ENCODE data around the gene KRTAP9-7.

The KRTAP9-7 gene

DNA sequence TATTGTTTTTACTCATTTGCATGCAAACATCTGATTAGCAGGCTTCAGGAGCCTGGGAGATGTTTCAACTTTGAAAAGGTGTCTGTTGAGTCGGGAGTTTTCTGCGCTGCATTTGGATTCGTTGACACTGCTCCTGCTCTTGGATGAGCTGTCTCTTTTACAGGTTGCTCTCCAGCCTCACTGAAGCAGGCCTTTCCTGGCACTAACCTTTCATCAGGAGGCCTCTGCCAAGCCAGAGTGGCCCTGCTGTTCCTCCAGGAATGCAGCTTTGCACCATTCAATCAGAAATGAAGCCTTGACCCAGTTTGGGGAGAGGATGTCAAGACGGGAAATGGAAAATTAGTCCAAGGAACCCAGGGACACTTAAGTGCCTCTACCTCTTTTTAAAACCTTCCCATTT, 27.5 kb downstream of the KRTAP9-7 start:
- TF ChIP-seq CTCF (IDR thresholded peaks at IDR 0.05; ENCODE audit: low read length, missing control alignments): no peak
- no peak overlapping the region for H3K4me3 ChIP-seq (replicated peaks; ENCODE audit: low read depth, low read length)
- no peak for DNase-seq (ENCODE audit: low read depth)

DNA sequence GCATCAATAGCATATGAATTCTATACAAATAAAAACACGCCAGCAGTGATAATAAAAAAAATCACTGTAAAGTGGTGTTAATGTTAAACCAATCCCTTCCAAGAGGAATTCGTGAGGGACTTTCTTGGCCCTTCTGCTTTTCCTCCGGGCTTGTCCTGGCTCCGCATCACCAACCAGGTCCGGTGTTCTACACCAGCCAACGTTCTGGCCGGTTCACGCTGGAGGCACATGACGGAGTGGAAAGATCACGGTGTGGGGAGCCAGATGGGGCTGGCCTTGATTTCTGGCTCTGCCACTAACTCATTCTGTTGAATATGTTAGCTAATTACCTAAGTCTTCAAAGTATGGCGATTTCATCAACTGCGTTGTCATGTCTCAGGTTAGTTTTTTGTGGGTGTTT, 28.6 kb downstream of the KRTAP9-7 start:
- no peak for TF ChIP-seq CTCF (IDR thresholded peaks at IDR 0.05; ENCODE audit: low read length, missing control alignments)
- no peak for DNase-seq (ENCODE audit: low read depth)
- H3K4me3 ChIP-seq (replicated peaks; ENCODE audit: low read depth, low read length): no peak overlapping the region

GRCh38 chr17:41307647-41308046, 32.1 kb downstream of the KRTAP9-7 start:
- no peak for DNase-seq (ENCODE audit: low read depth)
- TF ChIP-seq CTCF (IDR thresholded peaks at IDR 0.05; ENCODE audit: low read length, missing control alignments): no peak
- no peak overlapping the region for H3K4me3 ChIP-seq (replicated peaks; ENCODE audit: low read depth, low read length)

GRCh38 chr17:41308251-41308917, 32.9 kb downstream of the KRTAP9-7 start:
- DNase-seq (ENCODE audit: low read depth): no peak
- no peak overlapping the region for H3K4me3 ChIP-seq (replicated peaks; ENCODE audit: low read depth, low read length)
- no peak for TF ChIP-seq CTCF (IDR thresholded peaks at IDR 0.05; ENCODE audit: low read length, missing control alignments)

- no peak for TF ChIP-seq CTCF (IDR thresholded peaks at IDR 0.05; ENCODE audit: low read length, missing control alignments)
- DNase-seq (ENCODE audit: low read depth): no peak
- no peak within 1 kb of the TSS for H3K4me3 ChIP-seq (replicated peaks; ENCODE audit: low read depth, low read length)
These were observed 33.4 kb downstream of the KRTAP9-7 start, which contains the start of gene KRTAP16-1 for GRCh38 chr17:41308918-41309359. Gene KRTAP16-1 (minus strand): TSS chr17:41309309. CDS start chr17:41309253, 56 bp downstream.

- no peak for DNase-seq (ENCODE audit: low read depth)
- TF ChIP-seq CTCF (IDR thresholded peaks at IDR 0.05; ENCODE audit: low read length, missing control alignments): no peak
- no peak overlapping the region for H3K4me3 ChIP-seq (replicated peaks; ENCODE audit: low read depth, low read length)
These were observed 35.6 kb downstream of the KRTAP9-7 start for GRCh38 chr17:41311111-41311510.

- H3K4me3 ChIP-seq (replicated peaks; ENCODE audit: low read depth, low read length): no peak within 1 kb of the TSS
- TF ChIP-seq CTCF (IDR thresholded peaks at IDR 0.05; ENCODE audit: low read length, missing control alignments): no peak
- no peak for DNase-seq (ENCODE audit: low read depth)
These were observed 39.8 kb downstream of the KRTAP9-7 start, which contains the start of gene KRTAP17-1 for GRCh38 chr17:41315204-41315794. Gene KRTAP17-1 (minus strand): TSS chr17:41315710. CDS start chr17:41315650, 60 bp downstream.
